GM12892 (cell line): ENCODE data around the gene BAIAP3.

ENCODE experiments used
- POLR2A ChIP-seq: IDR thresholded peaks from 2 replicates; pipeline ENCODE4 v1.6.1; 2011; ENCODE audit warnings: low read depth, low read length, control low read depth
- POLR2AphosphoS5 ChIP-seq: IDR thresholded peaks from 2 replicates; pipeline ENCODE4 v1.6.1; 2011; ENCODE audit warnings: low read depth, low read length, control low read depth

- TF ChIP-seq POLR2A (no peak), POLR2AphosphoS5 (no peak)
These were observed 49.3 kb upstream of the BAIAP3 start for GRCh38 chr16:1283996-1284616.
